Measurements from ENCODE around the gene TMEM35B.
"Not testable (repeated sequence)": the region's sequence is repeated elsewhere in the genome, so short reads cannot be mapped to it uniquely, and the experiment has no call there.

The TMEM35B gene

DNA sequence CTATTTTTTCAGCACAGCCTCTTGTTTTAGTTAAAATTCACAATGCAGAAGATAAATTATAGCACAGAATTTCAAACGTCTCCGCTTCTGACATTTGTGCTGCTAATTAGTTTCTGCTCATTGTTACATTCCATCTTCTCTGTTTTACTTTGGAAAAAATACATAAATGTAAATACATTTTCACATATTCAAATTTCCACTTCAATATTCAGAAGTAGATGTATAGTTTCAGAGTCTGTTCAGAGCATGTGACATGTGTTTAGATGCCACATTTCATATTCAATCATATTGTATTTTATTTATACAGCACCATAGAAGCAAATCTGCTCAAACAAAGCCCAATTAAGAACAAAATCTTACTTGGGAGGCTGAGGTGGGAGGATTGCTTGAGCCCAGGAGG lies 19.6 kb downstream of the TMEM35B start:
- TF ChIP-seq CTCF (IDR thresholded peaks at IDR 0.05; ENCODE audit: insufficient read depth, low read length, missing control alignments): no peak
- ChIA-PET POLR2A (no interaction called here), CTCF (no interaction called here)
- DNase-seq (ENCODE audit: low read depth, low spot score): no peak
- no peak overlapping the region for H3K4me3 ChIP-seq (ENCODE audit: low read depth, low read length)

- no peak for DNase-seq (ENCODE audit: low read depth, low spot score)
- ChIA-PET POLR2A (no interaction called here), CTCF (no interaction called here)
- H3K4me3 ChIP-seq (ENCODE audit: low read depth, low read length): no peak overlapping the region
- no peak for TF ChIP-seq CTCF (IDR thresholded peaks at IDR 0.05; ENCODE audit: insufficient read depth, low read length, missing control alignments)
These were observed 34.7 kb downstream of the TMEM35B start for GRCh38 chr1:34950428-34950827.

DNA sequence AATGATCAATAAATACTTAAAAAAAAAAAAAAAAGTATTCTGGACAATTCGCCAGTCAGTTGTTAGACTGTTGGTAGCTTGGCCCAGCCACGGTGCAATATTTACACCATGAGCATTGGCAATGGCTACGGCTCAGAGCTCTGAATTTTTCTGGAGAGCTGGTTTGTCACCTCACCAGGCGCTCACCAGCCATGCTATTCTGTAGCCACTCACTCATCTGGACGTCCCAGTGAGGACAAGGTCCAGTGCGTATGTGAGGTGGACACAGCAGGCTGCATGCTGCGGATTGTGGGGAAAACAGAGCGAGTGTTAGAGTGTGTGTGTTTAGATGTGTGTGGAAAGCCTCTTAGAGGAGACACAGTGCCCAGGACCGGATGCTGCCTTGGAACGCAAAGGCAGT lies 36.4 kb downstream of the TMEM35B start:
- H3K4me3 ChIP-seq (ENCODE audit: low read depth, low read length); CTCF ChIA-PET; POLR2A ChIA-PET; DNase-seq (ENCODE audit: low read depth, low spot score): not testable (repeated sequence)

- H3K4me3 ChIP-seq (ENCODE audit: low read depth, low read length); POLR2A ChIA-PET; CTCF ChIA-PET; DNase-seq (ENCODE audit: low read depth, low spot score): not testable (repeated sequence)
These were observed 37.4 kb downstream of the TMEM35B start for GRCh38 chr1:34947641-34948314.

DNA sequence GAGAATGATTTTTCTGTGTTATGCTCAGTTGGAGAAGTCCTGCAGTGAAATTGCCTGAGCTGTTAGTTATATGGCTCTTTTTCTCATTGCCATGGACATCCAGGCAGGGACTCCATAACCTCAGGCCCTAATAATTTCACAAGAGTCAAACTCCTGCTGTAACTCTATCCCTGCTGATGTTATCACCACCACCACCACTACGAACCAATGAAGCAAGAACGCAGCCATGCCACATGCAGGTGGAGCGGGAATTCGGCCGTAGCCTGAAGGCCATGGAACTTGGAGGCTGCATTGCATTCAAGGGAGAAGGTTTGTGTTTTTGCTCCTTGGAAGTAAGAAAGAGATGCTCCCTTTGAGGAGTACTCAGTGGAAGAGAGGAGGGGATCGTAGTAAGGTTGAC lies 38.9 kb downstream of the TMEM35B start:
- ChIA-PET CTCF (no interaction called here), POLR2A (no interaction called here)

GRCh38 chr1:34941798-34942197 lies 43.3 kb downstream of the TMEM35B start:
- CTCF ChIA-PET; H3K4me3 ChIP-seq (ENCODE audit: low read depth, low read length); POLR2A ChIA-PET; DNase-seq (ENCODE audit: low read depth, low spot score): not testable (repeated sequence)

More for the DNA sequence above, 38.9 kb downstream of the TMEM35B start:
- H3K4me3 ChIP-seq (ENCODE audit: low read depth, low read length): no peak overlapping the region
- TF ChIP-seq CTCF (IDR thresholded peaks at IDR 0.05; ENCODE audit: insufficient read depth, low read length, missing control alignments): no peak
- DNase-seq (ENCODE audit: low read depth, low spot score): no peak

Measured in AG04449 (cell line).